ENCODE measurements around the gene ST6GAL1. TPM values are rescaled to one million over a fixed set of nuclear protein-coding genes. Genes with fewer than 3 reads are reported as not detected.
"Not testable (repeated sequence)": the region's sequence is repeated elsewhere in the genome, so short reads cannot be mapped to it uniquely, and the experiment has no call there.

The ST6GAL1 gene
- total and polyA plus RNA-seq, 12 donors, result 19.5 to 94.7 (median 65.8) TPM

DNA sequence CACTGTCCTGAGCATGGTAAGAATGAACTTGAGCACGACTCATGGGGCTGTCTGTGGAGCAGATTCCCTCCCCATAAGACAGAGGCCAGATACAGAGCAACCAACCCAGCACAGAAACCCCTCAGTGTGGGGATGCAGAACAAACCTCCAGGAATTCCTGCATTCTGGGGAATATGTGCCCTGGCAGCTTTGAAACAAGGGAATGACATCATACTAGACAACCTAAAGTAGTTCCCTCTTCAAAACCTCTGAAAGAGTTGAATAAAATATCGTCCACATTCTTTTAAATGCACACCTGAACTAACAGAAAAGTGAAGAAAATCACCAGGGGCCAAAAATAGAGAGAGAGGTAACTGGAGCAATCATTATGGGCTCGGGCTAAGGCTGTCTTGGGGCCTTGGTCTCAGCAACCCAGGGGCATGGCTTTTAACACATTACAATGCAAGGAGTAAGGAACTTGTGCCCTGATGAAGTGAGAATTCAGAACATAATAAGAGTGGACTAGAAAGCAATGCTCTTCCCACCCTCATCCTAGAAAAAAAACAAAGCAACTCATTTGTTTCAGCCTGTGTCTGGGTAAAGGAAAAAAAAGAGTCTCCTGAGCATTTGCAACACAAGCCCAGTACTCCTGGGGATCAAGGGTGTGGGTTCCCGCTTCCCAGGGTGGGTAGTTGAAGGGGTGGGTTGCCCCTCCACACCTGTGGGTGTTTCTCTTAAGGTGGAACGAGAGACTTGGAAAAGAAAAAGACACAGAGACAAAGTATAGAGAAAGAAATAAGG, 43.9 kb upstream of the ST6GAL1 start:
- WGBS, 2 donors, result 85 to 94% methylated on average over 5 of the region's 5 CpGs
- no peak for DNase-seq
- no peaks in the 10 kb centered on the region for H3K9me3 ChIP-seq
- TF ChIP-seq, protein P1, sequence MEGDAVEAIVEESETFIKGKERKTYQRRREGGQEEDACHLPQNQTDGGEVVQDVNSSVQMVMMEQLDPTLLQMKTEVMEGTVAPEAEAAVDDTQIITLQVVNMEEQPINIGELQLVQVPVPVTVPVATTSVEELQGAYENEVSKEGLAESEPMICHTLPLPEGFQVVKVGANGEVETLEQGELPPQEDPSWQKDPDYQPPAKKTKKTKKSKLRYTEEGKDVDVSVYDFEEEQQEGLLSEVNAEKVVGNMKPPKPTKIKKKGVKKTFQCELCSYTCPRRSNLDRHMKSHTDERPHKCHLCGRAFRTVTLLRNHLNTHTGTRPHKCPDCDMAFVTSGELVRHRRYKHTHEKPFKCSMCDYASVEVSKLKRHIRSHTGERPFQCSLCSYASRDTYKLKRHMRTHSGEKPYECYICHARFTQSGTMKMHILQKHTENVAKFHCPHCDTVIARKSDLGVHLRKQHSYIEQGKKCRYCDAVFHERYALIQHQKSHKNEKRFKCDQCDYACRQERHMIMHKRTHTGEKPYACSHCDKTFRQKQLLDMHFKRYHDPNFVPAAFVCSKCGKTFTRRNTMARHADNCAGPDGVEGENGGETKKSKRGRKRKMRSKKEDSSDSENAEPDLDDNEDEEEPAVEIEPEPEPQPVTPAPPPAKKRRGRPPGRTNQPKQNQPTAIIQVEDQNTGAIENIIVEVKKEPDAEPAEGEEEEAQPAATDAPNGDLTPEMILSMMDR (IDR thresholded peaks at IDR 0.05), result no peak
- peaks cover 0 to 21% (median 0%) of the 10 kb centered on the region in 9 donors for H3K4me1 ChIP-seq
- ATAC-seq, result no peak
- H3K4me3 ChIP-seq, result no peak overlapping the region
- H3K27me3 ChIP-seq, result no peaks in the 10 kb centered on the region
- intact Hi-C loops (cut with DNase I), result loop anchor here in 2 of 10 donors (5.0 kb wide), 2 partner anchors 46 to 1541 kb away; partner anchors contain the start of gene ST6GAL1 (in 1 of the 2)
- H3K27ac ChIP-seq, result no peak overlapping the region
- no peaks in the 10 kb centered on the region for H3K36me3 ChIP-seq

- H3K27me3 ChIP-seq, H3K27ac ChIP-seq, DNase-seq, H3K36me3 ChIP-seq, H3K4me3 ChIP-seq, H3K9me3 ChIP-seq, ATAC-seq: not testable (repeated sequence)
- H3K4me1 ChIP-seq, result peaks cover 0 to 17% (median 0%) of the 10 kb centered on the region in 9 donors
- intact Hi-C loops (cut with DNase I), result loop anchor here in 2 of 10 donors (5.0 kb wide), 2 partner anchors 45 to 1540 kb away; partner anchors contain the start of gene ST6GAL1 (in 1 of the 2)
- WGBS, 2 donors, result 34 to 36% methylated on average over 2 of the region's 5 CpGs
These were observed 42.8 kb upstream of the ST6GAL1 start for GRCh38 chr3:186887507-186887938.

GRCh38 chr3:186888569-186888968, 41.8 kb upstream of the ST6GAL1 start:
- Histone ChIP-seq H3K36me3 (no peaks in the 10 kb centered on the region), H3K27ac (peak overlapping the region in 6 of 10 donors; percentile 17 to 49 (median 42)), H3K4me1 (peaks cover 0 to 17% (median 0%) of the 10 kb centered on the region in 9 donors), H3K27me3 (no peaks in the 10 kb centered on the region), H3K9me3 (no peaks in the 10 kb centered on the region), H3K4me3 (no peak overlapping the region)
- ATAC-seq (peak; percentile 79 to 98 (median 92)), DNase-seq (peak in 1 of 2 donors; percentile 33)
- WGBS, 2 donors, result 15 to 32% methylated on average over 6 of the region's 6 CpGs
- TF ChIP-seq, protein P1 (IDR thresholded peaks at IDR 0.05), result no peak
- intact Hi-C loops (cut with DNase I), result loop anchor here in 2 of 10 donors (5.0 kb wide), 2 partner anchors 44 to 1539 kb away; partner anchors contain the start of gene ST6GAL1 (in 1 of the 2)

DNA sequence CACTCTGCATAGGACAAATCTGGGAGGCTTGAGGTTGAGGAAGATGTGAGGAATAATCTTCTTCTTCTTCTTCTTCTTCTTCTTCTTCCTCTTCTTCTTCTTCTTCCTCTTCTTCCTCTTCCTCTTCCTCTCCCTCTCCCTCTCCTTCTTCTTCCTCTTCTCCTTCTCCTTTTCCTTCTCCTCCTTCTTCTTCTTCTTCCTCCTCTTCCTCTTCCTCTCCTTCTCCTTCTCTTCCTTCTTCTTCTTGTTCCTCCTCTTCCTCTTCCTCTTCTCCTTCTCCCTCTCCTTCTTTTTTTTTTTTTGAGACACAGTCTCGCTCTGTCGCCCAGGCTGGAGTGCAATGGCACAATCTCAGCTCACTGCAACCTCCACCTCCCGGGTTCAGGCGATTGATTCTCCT, 40.6 kb upstream of the ST6GAL1 start:
- H3K27me3 ChIP-seq, DNase-seq, ATAC-seq, H3K9me3 ChIP-seq, H3K36me3 ChIP-seq, H3K4me3 ChIP-seq, H3K27ac ChIP-seq: not testable (repeated sequence)
- intact Hi-C loops (cut with DNase I), result loop anchor here in 2 of 10 donors (5.0 kb wide), 2 partner anchors 43 to 1538 kb away; partner anchors contain the start of gene ST6GAL1 (in 1 of the 2)
- peaks cover 0 to 17% (median 0%) of the 10 kb centered on the region in 9 donors for H3K4me1 ChIP-seq
- 97% methylated on average over 4 of the region's 4 CpGs for WGBS, 2 donors

GRCh38 chr3:186890911-186891310, 39.4 kb upstream of the ST6GAL1 start:
- DNase-seq (no peak), ATAC-seq (no peak)
- peaks cover 0 to 17% (median 0%) of the 10 kb centered on the region in 9 donors for H3K4me1 ChIP-seq
- TF ChIP-seq, protein P1 (IDR thresholded peaks at IDR 0.05), result no peak
- no peaks in the 10 kb centered on the region for H3K27me3 ChIP-seq
- H3K27ac ChIP-seq, result no peak overlapping the region
- no peaks in the 10 kb centered on the region for H3K9me3 ChIP-seq
- intact Hi-C loops (cut with DNase I), result no loop called here
- H3K36me3 ChIP-seq, result no peaks in the 10 kb centered on the region
- no peak overlapping the region for H3K4me3 ChIP-seq

- intact Hi-C loops (cut with DNase I); H3K36me3 ChIP-seq; H3K4me3 ChIP-seq; ATAC-seq; H3K9me3 ChIP-seq; DNase-seq; H3K27me3 ChIP-seq; H3K27ac ChIP-seq: not testable (repeated sequence)
- H3K4me1 ChIP-seq, result peaks cover 0 to 14% (median 0%) of the 10 kb centered on the region in 9 donors
- WGBS, 2 donors, result no CpG with 5 or more reads among the region's 2 CpGs
These were observed 37.3 kb upstream of the ST6GAL1 start for GRCh38 chr3:186893071-186893470.

Measured in heart right ventricle (tissue), 16 donors.